ENCODE data around the gene ROBO4.

GRCh38 chr11:124938970-124939369 lies 41.3 kb upstream of the ROBO4 start:
- no peak for TF ChIP-seq JUNB (IDR thresholded peaks at IDR 0.05)
- TF ChIP-seq, protein P1, sequence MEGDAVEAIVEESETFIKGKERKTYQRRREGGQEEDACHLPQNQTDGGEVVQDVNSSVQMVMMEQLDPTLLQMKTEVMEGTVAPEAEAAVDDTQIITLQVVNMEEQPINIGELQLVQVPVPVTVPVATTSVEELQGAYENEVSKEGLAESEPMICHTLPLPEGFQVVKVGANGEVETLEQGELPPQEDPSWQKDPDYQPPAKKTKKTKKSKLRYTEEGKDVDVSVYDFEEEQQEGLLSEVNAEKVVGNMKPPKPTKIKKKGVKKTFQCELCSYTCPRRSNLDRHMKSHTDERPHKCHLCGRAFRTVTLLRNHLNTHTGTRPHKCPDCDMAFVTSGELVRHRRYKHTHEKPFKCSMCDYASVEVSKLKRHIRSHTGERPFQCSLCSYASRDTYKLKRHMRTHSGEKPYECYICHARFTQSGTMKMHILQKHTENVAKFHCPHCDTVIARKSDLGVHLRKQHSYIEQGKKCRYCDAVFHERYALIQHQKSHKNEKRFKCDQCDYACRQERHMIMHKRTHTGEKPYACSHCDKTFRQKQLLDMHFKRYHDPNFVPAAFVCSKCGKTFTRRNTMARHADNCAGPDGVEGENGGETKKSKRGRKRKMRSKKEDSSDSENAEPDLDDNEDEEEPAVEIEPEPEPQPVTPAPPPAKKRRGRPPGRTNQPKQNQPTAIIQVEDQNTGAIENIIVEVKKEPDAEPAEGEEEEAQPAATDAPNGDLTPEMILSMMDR (IDR thresholded peaks at IDR 0.05), result no peak
- no peak for TF ChIP-seq TFCP2L1 (CRISPR knock-in tag; IDR thresholded peaks at IDR 0.05)
- no peak for TF ChIP-seq POLR2A (IDR thresholded peaks at IDR 0.05; ENCODE audit: low read length)
- TF ChIP-seq MAZ (IDR thresholded peaks at IDR 0.05; ENCODE audit: borderline replicate concordance, low read depth, low read length), result no peak
- TF ChIP-seq HOXA7 (CRISPR knock-in tag; IDR thresholded peaks at IDR 0.05), result no peak
- TF ChIP-seq SMC3 (IDR thresholded peaks at IDR 0.05), result no peak
- TF ChIP-seq CEBPB (IDR thresholded peaks at IDR 0.05), result no peak
